Activated naive CD4-positive, alpha-beta T cell treated with anti-CD3 and anti-CD28 coated beads, Interleukin-2, amount 10 ng/mL, durations not matched to agents 7 days and 5 days (primary cell): ENCODE measurements around the gene WDFY1.

Experiments
- CTCF ChIA-PET: fragments of 350-600 bp; sonication (Branson Sonifier 250); formaldehyde crosslinking; loops from one replicate; lab custom pipeline; 2021; ENCODE audit warnings: antibody characterized with exemption; lab: Charles Lee
- DNase-seq: peaks from one replicate; pipeline ENCODE4 v3.0.0-alpha.2; 2020
- H3K27ac Mint-ChIP-seq: one replicate; pipeline ENCODE4 v1.8.0; 2021; ENCODE audit warnings: mild to moderate bottlenecking, moderate library complexity, mixed read lengths
- H3K27me3 Mint-ChIP-seq: one replicate; pipeline ENCODE4 v1.8.0; 2021; ENCODE audit warnings: mild to moderate bottlenecking, mixed read lengths
- H3K36me3 Mint-ChIP-seq: one replicate; pipeline ENCODE4 v1.8.0; 2021; ENCODE audit warnings: mixed read lengths
- H3K4me1 Mint-ChIP-seq: one replicate; pipeline ENCODE4 v1.8.0; 2021; ENCODE audit warnings: mixed read lengths
- H3K4me3 Mint-ChIP-seq: one replicate; pipeline ENCODE4 v1.8.0; 2021; ENCODE audit warnings: mild to moderate bottlenecking, moderate library complexity, mixed read lengths
- H3K9me3 Mint-ChIP-seq: one replicate; pipeline ENCODE4 v1.8.0; 2021; ENCODE audit warnings: mixed read lengths

WDFY1 gene

GRCh38 chr2:223914324-223914723 is 30.8 kb downstream of the WDFY1 start:
- Mint-ChIP-seq H3K27ac (no peak overlapping the region), H3K9me3 (no peaks in the 10 kb centered on the region), H3K36me3 (peaks cover 44% of the 10 kb centered on the region), H3K4me1 (peaks cover 5% of the 10 kb centered on the region), H3K27me3 (no peaks in the 10 kb centered on the region), H3K4me3 (no peak overlapping the region)
- CTCF ChIA-PET = no interaction called here
- DNase-seq = no peak

DNA sequence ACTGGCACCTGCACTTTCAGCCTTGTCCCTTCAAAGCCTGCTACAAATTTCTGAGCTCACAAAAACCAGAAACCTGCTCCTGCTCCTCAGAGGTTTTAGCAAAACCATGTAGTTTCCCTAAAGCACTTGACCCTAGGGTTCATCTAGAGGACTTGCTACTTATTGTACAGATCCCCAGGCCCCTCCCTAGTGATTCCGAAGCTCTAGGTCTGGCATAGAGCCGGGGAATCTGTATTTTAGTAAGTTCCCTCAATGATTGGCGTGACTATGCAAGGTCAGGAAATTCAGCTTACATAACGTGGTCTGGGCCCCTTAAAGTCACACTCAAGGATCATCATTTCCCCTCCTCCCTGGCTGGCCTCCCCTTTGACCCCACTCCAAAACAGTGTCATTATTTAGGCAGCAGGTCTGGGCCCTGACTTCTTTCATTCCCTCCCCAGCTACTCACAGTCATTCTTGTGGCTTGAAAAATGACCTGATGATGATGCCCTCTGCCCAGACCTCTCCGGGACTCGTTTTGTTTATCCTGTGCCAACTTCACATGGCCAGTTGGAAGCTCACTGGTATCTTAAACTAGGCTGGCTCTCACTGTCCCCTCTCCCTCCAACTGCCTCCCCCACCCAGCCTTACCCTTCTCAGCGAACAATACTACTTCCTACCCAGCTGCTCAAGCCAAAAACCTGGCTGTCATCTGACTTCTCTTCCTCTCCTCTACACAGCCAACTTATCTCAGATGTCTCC is 36.0 kb downstream of the WDFY1 start:
- no peaks in the 10 kb centered on the region for H3K9me3 Mint-ChIP-seq
- CTCF ChIA-PET = interaction anchor here (0.5 to 1.1 kb wide), 2 partner anchors 48 to 61 kb away, joined by 3 read pairs; no protein-coding TSS in a partner anchor

GRCh38 chr2:223908304-223908998 is 36.7 kb downstream of the WDFY1 start:
- CTCF ChIA-PET = interaction anchor here (1.1 kb wide), 1 partner anchor 61 kb away, joined by 3 read pairs; no protein-coding TSS in a partner anchor

More for the DNA sequence above, 36.0 kb downstream of the WDFY1 start:
- Mint-ChIP-seq H3K36me3 (peaks cover 39% of the 10 kb centered on the region), H3K27ac (peak overlapping the region; percentile 13), H3K4me1 (peaks cover 5% of the 10 kb centered on the region), H3K27me3 (no peaks in the 10 kb centered on the region), H3K4me3 (no peak overlapping the region)
- no peak for DNase-seq

GRCh38 chr2:223905996-223906395 is 39.1 kb downstream of the WDFY1 start:
- Mint-ChIP-seq H3K36me3 (peaks cover 39% of the 10 kb centered on the region), H3K27ac (no peak overlapping the region), H3K9me3 (no peaks in the 10 kb centered on the region), H3K4me3 (no peak overlapping the region), H3K4me1 (peaks cover 2% of the 10 kb centered on the region), H3K27me3 (no peaks in the 10 kb centered on the region)
- no peak for DNase-seq
- CTCF ChIA-PET = interaction anchor here (1.1 kb wide), 1 partner anchor 64 kb away, joined by 3 read pairs; no protein-coding TSS in a partner anchor

More at GRCh38 chr2:223908304-223908998, 36.7 kb downstream of the WDFY1 start:
- DNase-seq = no peak
- Mint-ChIP-seq H3K4me1 (peaks cover 5% of the 10 kb centered on the region), H3K36me3 (peaks cover 39% of the 10 kb centered on the region), H3K4me3 (no peak overlapping the region), H3K27me3 (no peaks in the 10 kb centered on the region), H3K27ac (peak overlapping the region; percentile 13), H3K9me3 (no peaks in the 10 kb centered on the region)

DNA sequence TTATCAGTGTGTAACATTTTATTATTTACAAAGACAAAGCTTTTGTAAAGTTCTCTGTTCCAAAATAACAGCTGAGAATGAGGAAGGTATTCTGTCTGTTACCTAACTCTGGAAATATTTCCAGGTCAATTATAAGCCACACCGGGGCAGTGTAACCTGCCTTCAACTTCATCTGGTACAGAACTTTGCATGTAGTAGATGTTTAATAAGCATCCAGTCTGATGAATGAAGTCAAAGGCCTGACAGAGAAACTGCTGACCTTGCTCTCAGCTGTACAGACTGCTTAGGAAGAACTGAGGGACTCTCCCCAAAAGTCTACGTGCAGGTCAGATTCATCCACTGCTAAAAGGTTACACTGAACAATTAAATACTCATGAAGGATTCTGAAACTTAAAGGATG is 43.3 kb downstream of the WDFY1 start:
- no peak for DNase-seq
- Mint-ChIP-seq H3K9me3 (no peaks in the 10 kb centered on the region), H3K27ac (no peak overlapping the region), H3K4me3 (no peak overlapping the region), H3K27me3 (no peaks in the 10 kb centered on the region), H3K36me3 (peaks cover 56% of the 10 kb centered on the region), H3K4me1 (peaks cover 14% of the 10 kb centered on the region)
- CTCF ChIA-PET = interaction anchor here (0.6 to 0.7 kb wide), 2 partner anchors 64 to 382 kb away, joined by 3 to 4 read pairs; no protein-coding TSS in a partner anchor

DNA sequence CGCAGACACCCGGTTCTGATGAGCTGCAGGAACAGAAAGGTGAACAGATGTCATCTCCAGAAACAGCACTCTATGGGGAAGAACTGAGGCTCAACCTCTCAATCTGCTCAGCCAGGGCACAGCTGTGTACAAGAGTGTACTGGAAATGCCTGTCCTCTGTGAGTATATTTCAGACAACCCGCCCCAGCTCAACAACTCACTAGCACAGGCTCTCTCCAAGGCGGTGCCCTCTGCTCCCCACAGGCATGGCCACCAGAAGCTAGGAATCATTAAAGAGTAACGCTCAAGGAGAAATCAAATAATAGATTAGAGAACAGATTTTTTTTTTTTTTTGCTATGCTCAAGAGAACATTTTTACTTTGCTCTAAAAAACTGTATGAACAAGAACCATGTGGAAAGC is 43.8 kb downstream of the WDFY1 start:
- Mint-ChIP-seq H3K27me3 (no peaks in the 10 kb centered on the region), H3K4me1 (peaks cover 19% of the 10 kb centered on the region), H3K27ac (peak overlapping the region; percentile 33), H3K36me3 (peaks cover 58% of the 10 kb centered on the region), H3K9me3 (no peaks in the 10 kb centered on the region), H3K4me3 (no peak overlapping the region)
- no peak for DNase-seq
- CTCF ChIA-PET = interaction anchor here (0.6 to 0.7 kb wide), 3 partner anchors 65 to 383 kb away, joined by 3 to 4 read pairs (median 3); no protein-coding TSS in a partner anchor

- CTCF ChIA-PET = no interaction called here
- peaks cover 58% of the 10 kb centered on the region for H3K36me3 Mint-ChIP-seq
These were observed 44.6 kb downstream of the WDFY1 start for GRCh38 chr2:223900531-223900930.

DNA sequence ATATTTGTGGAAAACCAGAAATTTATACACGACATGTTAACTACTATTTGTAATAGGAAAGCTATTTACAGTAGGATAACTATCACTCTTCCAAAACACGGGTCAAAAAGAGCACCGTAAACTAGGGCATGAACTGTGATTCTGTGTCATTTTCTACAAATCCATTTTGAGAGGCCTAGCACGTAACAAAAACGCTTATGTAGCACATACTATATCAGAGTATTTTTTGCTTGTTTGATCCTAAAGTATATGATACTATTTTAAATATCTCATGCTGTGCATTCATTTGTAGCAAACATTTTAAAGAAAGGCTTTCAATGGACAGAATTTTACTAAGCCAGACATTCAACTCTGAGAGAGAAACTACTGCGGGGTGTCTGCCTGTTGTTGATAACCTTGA is 45.1 kb downstream of the WDFY1 start:
- CTCF ChIA-PET = interaction anchor here (1.0 kb wide), 1 partner anchor 384 kb away, joined by 3 read pairs; no protein-coding TSS in a partner anchor
- Mint-ChIP-seq H3K27ac (no peak overlapping the region), H3K27me3 (no peaks in the 10 kb centered on the region), H3K4me1 (peaks cover 19% of the 10 kb centered on the region), H3K4me3 (no peak overlapping the region), H3K36me3 (peaks cover 55% of the 10 kb centered on the region), H3K9me3 (no peaks in the 10 kb centered on the region)
- DNase-seq = no peak

More at GRCh38 chr2:223900531-223900930, 44.6 kb downstream of the WDFY1 start:
- Mint-ChIP-seq H3K27ac (no peak overlapping the region), H3K27me3 (no peaks in the 10 kb centered on the region), H3K9me3 (no peaks in the 10 kb centered on the region), H3K4me3 (no peak overlapping the region), H3K4me1 (peaks cover 19% of the 10 kb centered on the region)
- DNase-seq = no peak

DNA sequence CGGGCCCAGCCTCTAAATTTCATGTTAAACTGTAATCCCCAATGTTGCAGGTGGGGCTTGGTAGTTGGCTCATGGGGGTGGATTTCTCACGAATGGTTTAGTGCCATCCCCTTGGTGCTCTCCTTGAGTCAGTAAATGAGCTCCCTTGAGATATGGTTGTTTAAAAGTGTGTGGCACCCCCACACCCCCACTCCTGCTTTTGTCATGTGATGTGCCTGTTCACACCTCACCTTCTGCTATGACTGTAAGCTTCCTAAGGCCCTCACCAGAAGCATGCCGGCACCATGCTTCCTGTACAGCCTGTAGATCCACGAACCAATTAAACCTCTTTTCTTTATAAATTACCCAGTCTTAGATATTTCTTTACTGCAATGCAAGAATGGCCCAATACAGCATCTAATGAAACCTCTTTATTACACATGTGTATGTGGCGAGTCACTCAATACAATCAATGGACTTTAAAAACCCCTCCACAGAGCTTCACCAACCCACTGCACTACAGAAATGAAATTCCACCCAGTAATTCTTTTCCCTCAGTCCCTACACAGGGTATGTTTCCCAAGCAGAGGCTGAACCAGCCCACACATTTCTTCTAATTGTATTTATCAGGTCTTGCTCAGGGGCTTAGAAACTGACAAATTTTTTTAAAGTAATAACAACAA is 47.3 kb downstream of the WDFY1 start:
- Mint-ChIP-seq H3K4me1 (peaks cover 19% of the 10 kb centered on the region), H3K27me3 (no peaks in the 10 kb centered on the region), H3K4me3 (no peak overlapping the region), H3K9me3 (no peaks in the 10 kb centered on the region), H3K27ac (no peak overlapping the region), H3K36me3 (peaks cover 50% of the 10 kb centered on the region)
- DNase-seq = no peak
- CTCF ChIA-PET = interaction anchor here (0.8 kb wide), 1 partner anchor 45 kb away, joined by 3 read pairs; no protein-coding TSS in a partner anchor

DNA sequence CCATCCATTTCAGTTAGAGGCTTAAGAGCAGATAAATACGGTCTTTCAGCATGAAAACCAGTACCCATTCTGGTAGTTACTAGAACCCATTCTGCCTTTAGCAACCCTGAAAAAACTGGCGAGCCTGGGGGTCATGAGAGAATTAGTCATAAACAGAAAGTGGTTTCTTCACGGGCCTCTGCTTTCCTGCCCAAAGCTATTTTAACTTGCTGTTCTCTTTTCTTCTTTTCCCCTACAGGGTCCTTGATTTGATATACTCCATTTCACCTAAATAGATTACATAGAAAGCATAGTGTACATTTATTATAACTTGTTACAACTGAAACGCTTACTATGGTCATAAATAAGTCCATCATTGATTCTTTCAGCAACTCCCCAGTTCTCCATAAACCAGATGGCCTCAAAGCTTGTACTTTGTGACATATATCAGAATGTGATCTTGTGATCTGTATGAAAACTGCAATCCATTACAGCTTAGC is 48.3 kb downstream of the WDFY1 start:
- CTCF ChIA-PET = interaction anchor here (0.6 to 0.8 kb wide), 2 partner anchors 45 to 46 kb away, joined by 3 to 5 read pairs; no protein-coding TSS in a partner anchor
- Mint-ChIP-seq H3K4me3 (no peak overlapping the region), H3K36me3 (peaks cover 54% of the 10 kb centered on the region), H3K27me3 (no peaks in the 10 kb centered on the region), H3K9me3 (no peaks in the 10 kb centered on the region), H3K4me1 (peaks cover 19% of the 10 kb centered on the region), H3K27ac (no peak overlapping the region)
- DNase-seq = no peak

DNA sequence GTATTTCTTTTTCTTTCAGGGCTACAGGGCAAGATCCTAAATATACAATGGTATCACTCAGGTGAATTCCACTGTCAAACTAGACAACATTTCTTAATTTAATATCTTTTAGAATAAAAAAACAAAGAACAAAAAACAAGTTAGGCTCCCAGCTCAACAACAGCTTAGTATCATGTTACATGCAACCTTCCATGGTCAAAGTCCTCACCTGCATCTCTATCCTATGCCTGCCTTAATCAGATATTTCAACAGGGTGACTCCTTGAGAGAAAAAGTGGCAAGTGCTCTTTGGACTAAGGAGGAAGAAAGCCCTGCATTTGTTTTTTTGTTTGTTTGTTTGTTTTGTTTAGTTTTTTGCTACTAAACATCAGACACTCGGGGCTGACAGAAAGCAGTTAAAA is 50.2 kb downstream of the WDFY1 start:
- no peak for DNase-seq
- CTCF ChIA-PET = no interaction called here
- peaks cover 19% of the 10 kb centered on the region for H3K4me1 Mint-ChIP-seq
- no peak overlapping the region for H3K4me3 Mint-ChIP-seq
- peaks cover 49% of the 10 kb centered on the region for H3K36me3 Mint-ChIP-seq
- H3K9me3 Mint-ChIP-seq = no peaks in the 10 kb centered on the region
- no peaks in the 10 kb centered on the region for H3K27me3 Mint-ChIP-seq
- no peak overlapping the region for H3K27ac Mint-ChIP-seq

- Mint-ChIP-seq H3K27me3 (no peaks in the 10 kb centered on the region), H3K9me3 (no peaks in the 10 kb centered on the region), H3K4me3 (no peak overlapping the region), H3K4me1 (peaks cover 17% of the 10 kb centered on the region), H3K36me3 (peaks cover 50% of the 10 kb centered on the region), H3K27ac (no peak overlapping the region)
- CTCF ChIA-PET = no interaction called here
- DNase-seq = no peak
These were observed 51.1 kb downstream of the WDFY1 start for GRCh38 chr2:223894009-223894408.

GRCh38 chr2:223890721-223891120 is 54.4 kb downstream of the WDFY1 start:
- Mint-ChIP-seq H3K4me3 (no peak overlapping the region), H3K27me3 (no peaks in the 10 kb centered on the region), H3K36me3 (peaks cover 45% of the 10 kb centered on the region), H3K27ac (no peak overlapping the region), H3K9me3 (no peaks in the 10 kb centered on the region), H3K4me1 (no peaks in the 10 kb centered on the region)
- DNase-seq = no peak
- CTCF ChIA-PET = no interaction called here

- CTCF ChIA-PET = no interaction called here
- Mint-ChIP-seq H3K9me3 (no peaks in the 10 kb centered on the region), H3K36me3 (peaks cover 54% of the 10 kb centered on the region), H3K27me3 (no peaks in the 10 kb centered on the region), H3K4me1 (no peaks in the 10 kb centered on the region), H3K4me3 (no peak overlapping the region), H3K27ac (no peak overlapping the region)
- DNase-seq = no peak
These were observed 55.9 kb downstream of the WDFY1 start for GRCh38 chr2:223889229-223889628.
